SU-DHL-6 (cell line): ENCODE data around the gene PRRX2.

Experiments
- EZH2phosphoT487 ChIP-seq: fragments of 200-600 bp; sonication (generic), shearing (Covaris generic); conservative IDR thresholded peaks from 2 replicates; pipeline ENCODE4 v1.6.1; 2018; ENCODE audit warnings: mild to moderate bottlenecking, antibody characterized with exemption, low read length, moderate library complexity, mixed read lengths
- TF ChIP-seq, protein P1 (sequence below): fragments of 200-600 bp; sonication (generic); IDR thresholded peaks from one replicate; pipeline ENCODE4 v1.5.1; 2017; ENCODE audit warnings: antibody characterized with exemption, mild to moderate bottlenecking, low read length, moderate library complexity; ENCODE audit not compliant: insufficient read depth, poor library complexity, severe bottlenecking

DNA sequence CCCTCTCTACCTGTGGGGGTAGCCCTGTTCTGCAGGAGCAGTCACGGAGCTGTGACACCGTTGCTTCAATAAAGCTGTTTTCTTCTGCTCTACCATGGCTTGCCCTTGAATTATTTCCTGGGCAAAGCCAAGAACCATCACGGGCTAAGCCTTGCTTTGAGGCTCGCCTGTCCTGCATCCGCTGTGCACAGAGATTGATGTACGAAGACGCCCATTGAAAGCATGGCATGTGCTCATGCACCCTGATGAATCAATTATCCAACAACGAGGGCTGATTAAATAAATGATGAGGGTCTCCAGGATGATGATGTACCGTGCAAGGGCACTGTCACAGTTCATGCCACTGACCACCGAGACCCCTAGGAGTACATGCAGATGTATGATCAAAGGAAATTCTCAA is 66.7 kb downstream of the PRRX2 start:
- TF ChIP-seq, protein P1, sequence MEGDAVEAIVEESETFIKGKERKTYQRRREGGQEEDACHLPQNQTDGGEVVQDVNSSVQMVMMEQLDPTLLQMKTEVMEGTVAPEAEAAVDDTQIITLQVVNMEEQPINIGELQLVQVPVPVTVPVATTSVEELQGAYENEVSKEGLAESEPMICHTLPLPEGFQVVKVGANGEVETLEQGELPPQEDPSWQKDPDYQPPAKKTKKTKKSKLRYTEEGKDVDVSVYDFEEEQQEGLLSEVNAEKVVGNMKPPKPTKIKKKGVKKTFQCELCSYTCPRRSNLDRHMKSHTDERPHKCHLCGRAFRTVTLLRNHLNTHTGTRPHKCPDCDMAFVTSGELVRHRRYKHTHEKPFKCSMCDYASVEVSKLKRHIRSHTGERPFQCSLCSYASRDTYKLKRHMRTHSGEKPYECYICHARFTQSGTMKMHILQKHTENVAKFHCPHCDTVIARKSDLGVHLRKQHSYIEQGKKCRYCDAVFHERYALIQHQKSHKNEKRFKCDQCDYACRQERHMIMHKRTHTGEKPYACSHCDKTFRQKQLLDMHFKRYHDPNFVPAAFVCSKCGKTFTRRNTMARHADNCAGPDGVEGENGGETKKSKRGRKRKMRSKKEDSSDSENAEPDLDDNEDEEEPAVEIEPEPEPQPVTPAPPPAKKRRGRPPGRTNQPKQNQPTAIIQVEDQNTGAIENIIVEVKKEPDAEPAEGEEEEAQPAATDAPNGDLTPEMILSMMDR: no peak
- TF ChIP-seq EZH2phosphoT487: no peak
